Measurements from ENCODE around the gene CSTB. TPM values are rescaled to one million over a fixed set of nuclear protein-coding genes. Genes with fewer than 3 reads are reported as not detected.

Gene CSTB
- polyA plus RNA-seq, 4 donors = 42.1 to 109 (median 61.5) TPM

- FAIRE-seq (no peak), DNase-seq (no peak)
- no peaks in the 10 kb centered on the region for H3K27me3 ChIP-seq (ENCODE audit: control insufficient read depth in 3 of 3, insufficient read depth in 3 of 3, low read length in 3 of 3)
- no peaks in the 10 kb centered on the region for H3K9me3 ChIP-seq (ENCODE audit: control insufficient read depth in 2 of 2, insufficient read depth in 1 of 2, low read depth in 1 of 2, low read length in 1 of 2)
- 88 to 90% (median 89%) methylated on average over 21 of the region's 21 CpGs for whole genome bisulfite sequencing, 3 donors
- peaks cover 2 to 22% (median 7%) of the 10 kb centered on the region in 3 donors for H3K36me3 ChIP-seq (ENCODE audit: control insufficient read depth in 3 of 3, insufficient read depth in 2 of 3, low read depth in 1 of 3, low read length in 3 of 3)
- peaks cover 0 to 27% (median 0%) of the 10 kb centered on the region in 3 donors for H3K4me1 ChIP-seq (ENCODE audit: control insufficient read depth in 3 of 3, insufficient read depth in 2 of 3, low read depth in 1 of 3, low read length in 2 of 3)
- no peak overlapping the region for H3K4me3 ChIP-seq (ENCODE audit: low read depth in 1 of 3, low read length in 3 of 3)
- H3K27ac ChIP-seq (ENCODE audit: low read depth in 1 of 3, low read length in 2 of 3) = no peak overlapping the region
Measured at GRCh38 chr21:43770066-43770655, 5.9 kb downstream of the CSTB start.

GRCh38 chr21:43769325-43769958, 6.7 kb downstream of the CSTB start:
- 93 to 96% (median 94%) methylated on average over 11 of the region's 11 CpGs for WGBS, 3 donors
- FAIRE-seq (no peak), DNase-seq (no peak)
- Histone ChIP-seq H3K9me3 (ENCODE audit: control insufficient read depth in 2 of 2, insufficient read depth in 1 of 2, low read depth in 1 of 2, low read length in 1 of 2) (no peaks in the 10 kb centered on the region), H3K4me3 (ENCODE audit: low read depth in 1 of 3, low read length in 3 of 3) (no peak overlapping the region), H3K36me3 (ENCODE audit: control insufficient read depth in 3 of 3, insufficient read depth in 2 of 3, low read depth in 1 of 3, low read length in 3 of 3) (peaks cover 2 to 24% (median 7%) of the 10 kb centered on the region in 3 donors), H3K4me1 (ENCODE audit: control insufficient read depth in 3 of 3, insufficient read depth in 2 of 3, low read depth in 1 of 3, low read length in 2 of 3) (peaks cover 0 to 25% (median 0%) of the 10 kb centered on the region in 3 donors), H3K27ac (ENCODE audit: low read depth in 1 of 3, low read length in 2 of 3) (no peak overlapping the region), H3K27me3 (ENCODE audit: control insufficient read depth in 3 of 3, insufficient read depth in 3 of 3, low read length in 3 of 3) (no peaks in the 10 kb centered on the region)

GRCh38 chr21:43768868-43769167, 7.3 kb downstream of the CSTB start:
- 64 to 93% (median 84%) methylated on average over 8 of the region's 8 CpGs for WGBS, 3 donors
- Histone ChIP-seq H3K9me3 (ENCODE audit: control insufficient read depth in 2 of 2, insufficient read depth in 1 of 2, low read depth in 1 of 2, low read length in 1 of 2) (no peaks in the 10 kb centered on the region), H3K4me1 (ENCODE audit: control insufficient read depth in 3 of 3, insufficient read depth in 2 of 3, low read depth in 1 of 3, low read length in 2 of 3) (peaks cover 0 to 25% (median 0%) of the 10 kb centered on the region in 3 donors), H3K27me3 (ENCODE audit: control insufficient read depth in 3 of 3, insufficient read depth in 3 of 3, low read length in 3 of 3) (no peaks in the 10 kb centered on the region), H3K4me3 (ENCODE audit: low read depth in 1 of 3, low read length in 3 of 3) (no peak overlapping the region), H3K36me3 (ENCODE audit: control insufficient read depth in 3 of 3, insufficient read depth in 2 of 3, low read depth in 1 of 3, low read length in 3 of 3) (peaks cover 2 to 24% (median 3%) of the 10 kb centered on the region in 3 donors), H3K27ac (ENCODE audit: low read depth in 1 of 3, low read length in 2 of 3) (peak overlapping the region in 1 of 3 donors; percentile 70)
- FAIRE-seq = no peak
- DNase-seq = no peak

GRCh38 chr21:43767984-43768867, 7.9 kb downstream of the CSTB start:
- Histone ChIP-seq H3K36me3 (ENCODE audit: control insufficient read depth in 3 of 3, insufficient read depth in 2 of 3, low read depth in 1 of 3, low read length in 3 of 3) (peaks cover under 1 to 22% (median 2%) of the 10 kb centered on the region in 3 donors), H3K4me1 (ENCODE audit: control insufficient read depth in 3 of 3, insufficient read depth in 2 of 3, low read depth in 1 of 3, low read length in 2 of 3) (peaks cover 0 to 25% (median 0%) of the 10 kb centered on the region in 3 donors), H3K27ac (ENCODE audit: low read depth in 1 of 3, low read length in 2 of 3) (peak overlapping the region; percentile 59 to 77 (median 70)), H3K9me3 (ENCODE audit: control insufficient read depth in 2 of 2, insufficient read depth in 1 of 2, low read depth in 1 of 2, low read length in 1 of 2) (no peaks in the 10 kb centered on the region), H3K4me3 (ENCODE audit: low read depth in 1 of 3, low read length in 3 of 3) (peak overlapping the region in 1 of 3 donors; percentile 11), H3K27me3 (ENCODE audit: control insufficient read depth in 3 of 3, insufficient read depth in 3 of 3, low read length in 3 of 3) (no peaks in the 10 kb centered on the region)
- FAIRE-seq = no peak
- DNase-seq = peak; percentile 94
- WGBS, 3 donors = 42 to 63% (median 54%) methylated on average over 34 of the region's 34 CpGs

- DNase-seq = no peak
- no peaks in the 10 kb centered on the region for H3K27me3 ChIP-seq (ENCODE audit: control insufficient read depth in 3 of 3, insufficient read depth in 3 of 3, low read length in 3 of 3)
- H3K27ac ChIP-seq (ENCODE audit: low read depth in 1 of 3, low read length in 2 of 3) = peak overlapping the region; percentile 59 to 77 (median 70)
- peaks cover 0 to 25% (median 0%) of the 10 kb centered on the region in 3 donors for H3K4me1 ChIP-seq (ENCODE audit: control insufficient read depth in 3 of 3, insufficient read depth in 2 of 3, low read depth in 1 of 3, low read length in 2 of 3)
- no peak for FAIRE-seq
- H3K4me3 ChIP-seq (ENCODE audit: low read depth in 1 of 3, low read length in 3 of 3) = no peak overlapping the region
- H3K9me3 ChIP-seq (ENCODE audit: control insufficient read depth in 2 of 2, insufficient read depth in 1 of 2, low read depth in 1 of 2, low read length in 1 of 2) = peaks cover 0 to 3% of the 10 kb centered on the region in 2 donors
- H3K36me3 ChIP-seq (ENCODE audit: control insufficient read depth in 3 of 3, insufficient read depth in 2 of 3, low read depth in 1 of 3, low read length in 3 of 3) = peaks cover 0 to 22% (median 4%) of the 10 kb centered on the region in 3 donors
- 75 to 81% (median 81%) methylated on average over 15 of the region's 15 CpGs for WGBS, 3 donors
Measured at GRCh38 chr21:43767498-43767983, 8.6 kb downstream of the CSTB start.

GRCh38 chr21:43766734-43767497, 9.2 kb downstream of the CSTB start:
- DNase-seq (peak; percentile 36 to 61), FAIRE-seq (no peak)
- no peaks in the 10 kb centered on the region for H3K27me3 ChIP-seq (ENCODE audit: control insufficient read depth in 3 of 3, insufficient read depth in 3 of 3, low read length in 3 of 3)
- H3K27ac ChIP-seq (ENCODE audit: low read depth in 1 of 3, low read length in 2 of 3) = no peak overlapping the region
- H3K36me3 ChIP-seq (ENCODE audit: control insufficient read depth in 3 of 3, insufficient read depth in 2 of 3, low read depth in 1 of 3, low read length in 3 of 3) = peaks cover 0 to 27% (median 4%) of the 10 kb centered on the region in 3 donors
- no peak overlapping the region for H3K4me3 ChIP-seq (ENCODE audit: low read depth in 1 of 3, low read length in 3 of 3)
- peaks cover 0 to 25% (median 0%) of the 10 kb centered on the region in 3 donors for H3K4me1 ChIP-seq (ENCODE audit: control insufficient read depth in 3 of 3, insufficient read depth in 2 of 3, low read depth in 1 of 3, low read length in 2 of 3)
- H3K9me3 ChIP-seq (ENCODE audit: control insufficient read depth in 2 of 2, insufficient read depth in 1 of 2, low read depth in 1 of 2, low read length in 1 of 2) = peaks cover 0 to 3% of the 10 kb centered on the region in 2 donors
- WGBS, 3 donors = 57 to 73% (median 64%) methylated on average over 34 of the region's 34 CpGs

GRCh38 chr21:43764576-43765495, 11.3 kb downstream of the CSTB start:
- Histone ChIP-seq H3K27ac (ENCODE audit: low read depth in 1 of 3, low read length in 2 of 3) (no peak overlapping the region), H3K4me1 (ENCODE audit: control insufficient read depth in 3 of 3, insufficient read depth in 2 of 3, low read depth in 1 of 3, low read length in 2 of 3) (peaks cover 0 to 25% (median 0%) of the 10 kb centered on the region in 3 donors), H3K27me3 (ENCODE audit: control insufficient read depth in 3 of 3, insufficient read depth in 3 of 3, low read length in 3 of 3) (no peaks in the 10 kb centered on the region), H3K4me3 (ENCODE audit: low read depth in 1 of 3, low read length in 3 of 3) (no peak overlapping the region), H3K36me3 (ENCODE audit: control insufficient read depth in 3 of 3, insufficient read depth in 2 of 3, low read depth in 1 of 3, low read length in 3 of 3) (peaks cover 0 to 46% (median 7%) of the 10 kb centered on the region in 3 donors), H3K9me3 (ENCODE audit: control insufficient read depth in 2 of 2, insufficient read depth in 1 of 2, low read depth in 1 of 2, low read length in 1 of 2) (peaks cover 0 to 3% of the 10 kb centered on the region in 2 donors)
- DNase-seq = no peak
- 82 to 85% (median 85%) methylated on average over 18 to 19 of the region's 19 CpGs for WGBS, 3 donors
- no peak for FAIRE-seq

Measured in small intestine (tissue), 7 donors.